Endometrial microvascular endothelial cells (primary cell): Measurements from ENCODE around the gene PBOV1. TPM values are rescaled to one million over a fixed set of nuclear protein-coding genes. Genes with fewer than 3 reads are reported as not detected.

Experiments
- in situ Hi-C: cut with HindIII; loops from 2 replicates; pipeline ENCODE4 v1.10.0; 2017; ENCODE audit warnings: low sequenced_read_pairs, low pct_unique_long_range_greater_than_20kb; ENCODE audit errors: inconsistent ontology term
- total RNA-seq: library from RNA; depleted of rRNA; stranded (reverse); fragments of >200 nt; gene quantifications from one replicate; pipeline ENCODE4 v1.2.3, GENCODE V29; 2015; ENCODE audit errors: inconsistent ontology term

The PBOV1 gene
- total RNA-seq, 1 donor from 2014 or later: not detected

- in situ Hi-C loops: no loop called here
Observed at GRCh38 chr6:138176652-138177232, 41.5 kb downstream of the PBOV1 start.

- in situ Hi-C loops: no loop called here
Observed at GRCh38 chr6:138175596-138175995, 42.7 kb downstream of the PBOV1 start.

Other genes starting within 250 kb of the PBOV1 start
- gene PERP, start 111.1 kb downstream of the PBOV1 start, total RNA-seq: 49.9 TPM
- 12.9 TPM for gene ARFGEF3, start 56.6 kb downstream of the PBOV1 start, total RNA-seq
- gene SMIM28, start 159.4 kb upstream of the PBOV1 start, total RNA-seq: not detected
- 10.8 TPM for gene HEBP2, start 185.7 kb upstream of the PBOV1 start, total RNA-seq